Measurements from ENCODE around the gene BAZ2B. TPM values are rescaled to one million over a fixed set of nuclear protein-coding genes. Genes with fewer than 3 reads are reported as not detected.

Gene BAZ2B
- total RNA-seq, 1 experiment from 2014 or later, result 54.9 TPM

DNA sequence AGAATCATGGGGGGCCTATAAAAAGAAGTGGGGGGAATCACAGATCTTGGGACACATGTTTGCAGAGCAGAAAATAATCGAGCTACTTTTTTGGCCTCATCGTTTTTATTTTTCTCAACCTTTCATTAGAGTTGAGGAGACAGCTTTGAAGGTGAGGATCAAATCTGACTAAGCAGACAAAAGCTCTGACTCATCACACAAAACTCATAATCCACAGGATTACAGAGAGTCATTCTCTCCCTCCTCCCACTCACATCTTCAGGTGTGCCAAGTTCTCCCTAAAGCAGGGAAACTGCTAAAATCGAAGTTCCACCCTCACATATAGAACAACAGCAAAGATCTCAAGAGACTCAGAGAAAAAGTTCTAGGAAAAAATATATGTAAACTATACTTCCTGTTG is 15.6 kb downstream of the BAZ2B start:
- Histone ChIP-seq H3T11ph (ENCODE audit: low read length) (no peak overlapping the region), H3K9ac (ENCODE audit: extremely low read depth, insufficient read length, low read length) (no peak overlapping the region), H3K4me2 (ENCODE audit: insufficient read depth, insufficient read length, low read length) (no peak overlapping the region), H2AK5ac (ENCODE audit: insufficient read length, low read length) (no peak overlapping the region), H3K9me3 (ENCODE audit: control insufficient read depth, low read depth, low read length) (no peaks in the 10 kb centered on the region), H3K14ac (ENCODE audit: insufficient read depth, low read length) (no peak overlapping the region), H3K27ac (ENCODE audit: insufficient read length, low read depth, low read length) (no peak overlapping the region), H3K23ac (ENCODE audit: insufficient read length, low read depth, low read length) (no peak overlapping the region), H2BK15ac (ENCODE audit: low read depth, low read length) (no peak overlapping the region), H3K79me2 (ENCODE audit: insufficient read depth, low read length) (peaks cover 1% of the 10 kb centered on the region; the same call in 1 of the 2 replicates), H4K91ac (ENCODE audit: insufficient read length, low read depth, low read length) (no peak overlapping the region), H3K79me1 (ENCODE audit: insufficient read depth, low read depth, low read length, poor library complexity, severe bottlenecking) (peaks cover 4% of the 10 kb centered on the region), H3K23me2 (ENCODE audit: insufficient read length, low read depth, low read length, poor library complexity, severe bottlenecking) (no peaks in the 10 kb centered on the region), H3K56ac (ENCODE audit: insufficient read length, low read depth, low read length) (no peak overlapping the region), H4K8ac (replicated peaks; ENCODE audit: insufficient read length, low read depth, low read length) (no peak overlapping the region), H2BK120ac (ENCODE audit: low read depth, low read length, poor library complexity, severe bottlenecking) (no peak overlapping the region), H3K27me3 (ENCODE audit: insufficient read depth, low read length) (no peaks in the 10 kb centered on the region), H3K4me1 (ENCODE audit: insufficient read depth, low read length) (no peaks in the 10 kb centered on the region; the same call in 1 of the 2 replicates), H2BK5ac (ENCODE audit: insufficient read length, low read length) (no peak overlapping the region), H3K4ac (ENCODE audit: low read depth, low read length) (no peak overlapping the region), H2BK12ac (ENCODE audit: insufficient read length, low read depth, low read length) (no peak overlapping the region), H4K20me1 (ENCODE audit: control insufficient read depth, insufficient read depth, insufficient read length) (no peaks in the 10 kb centered on the region), H4K5ac (ENCODE audit: insufficient read length, low read depth, low read length) (no peak overlapping the region), H3K18ac (ENCODE audit: insufficient read length, low read depth, low read length) (no peak overlapping the region), H2BK20ac (ENCODE audit: low read depth, low read length, poor library complexity, severe bottlenecking) (no peak overlapping the region), H2AFZ (ENCODE audit: low read length) (no peak overlapping the region)
- no CpG with 5 or more reads among the region's 3 CpGs for WGBS (ENCODE audit: extremely low coverage, insufficient read length, low lambda C conversion rate)
- no peak for TF ChIP-seq CTCF (conservative IDR thresholded peaks at IDR 0.05)
- Mint-ChIP-seq H3K4me1 (peaks cover 12 to 13% of the 10 kb centered on the region in 2 experiments), H3K36me3 (ENCODE audit: insufficient read depth in 1 of 3, low read depth in 3 of 3) (peaks cover 0 to 16% (median 4%) of the 10 kb centered on the region in 3 experiments; a peak in 4 of 7 replicates), H3K4me3 (no peak overlapping the region), H3K9me3 (no peaks in the 10 kb centered on the region), H3K27ac (peak overlapping the region in 2 of 3 experiments; percentile 45 to 74; a peak in 4 of 7 replicates), H3K27me3 (ENCODE audit: low read depth) (no peaks in the 10 kb centered on the region)
- no peak for DNase-seq

Measured in H9 (cell line).